ENCODE measurements around the gene RAP1GAP2. TPM values are rescaled to one million over a fixed set of nuclear protein-coding genes. Genes with fewer than 3 reads are reported as not detected.
A peak's percentile ranks its signal among the peaks of the same experiment; 100 is the strongest.
"Not testable (repeated sequence)": the region's sequence is repeated elsewhere in the genome, so short reads cannot be mapped to it uniquely, and the experiment has no call there.

Gene RAP1GAP2
- total RNA-seq, 2 donors from 2014 or later: 3.6 to 6.0 TPM

- intact Hi-C loops (cut with DNase I): no loop called here
- no peak for DNase-seq (ENCODE audit: low spot score)
Measured at GRCh38 chr17:3038941-3039340, 242.7 kb downstream of the RAP1GAP2 start.

- DNase-seq (ENCODE audit: low spot score): no peak
- intact Hi-C loops (cut with DNase I): no loop called here
Measured at GRCh38 chr17:3039736-3040135, 243.5 kb downstream of the RAP1GAP2 start.

GRCh38 chr17:3040882-3041281 lies 244.6 kb downstream of the RAP1GAP2 start:
- no peak for DNase-seq (ENCODE audit: low spot score)
- intact Hi-C loops (cut with DNase I): no loop called here

DNA sequence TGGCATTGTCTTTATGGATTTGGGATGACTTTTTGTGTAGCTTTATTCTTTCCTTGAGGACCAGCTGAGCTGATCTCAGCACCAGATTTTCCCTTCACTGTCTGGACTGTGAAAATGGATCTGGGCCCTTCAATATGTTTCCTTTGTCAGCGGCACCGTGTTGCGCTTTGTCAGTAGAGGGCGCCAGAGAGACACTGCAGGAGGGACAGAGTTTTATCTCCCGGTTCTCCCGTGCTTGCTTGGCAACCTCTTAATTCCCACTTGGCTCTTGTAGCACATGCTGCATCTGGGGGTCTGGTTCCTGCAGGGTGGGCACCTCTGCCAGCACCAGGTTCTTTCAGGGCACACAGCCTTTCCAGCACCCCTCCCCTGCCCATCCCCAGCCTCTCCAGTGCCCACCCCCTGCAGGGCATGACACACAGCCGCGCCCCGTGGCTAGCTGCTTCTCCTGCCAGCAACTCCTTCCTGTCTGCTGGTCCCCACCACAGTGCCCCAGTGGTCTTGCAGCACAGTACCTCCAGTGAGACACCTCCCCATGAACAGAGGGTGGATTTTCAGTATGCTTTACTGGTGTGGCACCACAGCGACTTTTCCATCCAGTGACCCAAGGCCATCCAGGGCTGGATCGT lies 247.6 kb downstream of the RAP1GAP2 start:
- DNase-seq (ENCODE audit: low spot score): no peak
- intact Hi-C loops (cut with DNase I): no loop called here

- DNase-seq (ENCODE audit: low spot score): no peak
- intact Hi-C loops (cut with DNase I): no loop called here
Measured at GRCh38 chr17:3046753-3047152, 250.5 kb downstream of the RAP1GAP2 start.

GRCh38 chr17:3048727-3049471 lies 252.7 kb downstream of the RAP1GAP2 start:
- intact Hi-C loops (cut with DNase I): no loop called here
- DNase-seq (ENCODE audit: low spot score): peak; percentile 98

- DNase-seq (ENCODE audit: low spot score): no peak
- intact Hi-C loops (cut with DNase I): no loop called here
Measured at GRCh38 chr17:3049705-3050295, 253.6 kb downstream of the RAP1GAP2 start.

- DNase-seq (ENCODE audit: low spot score); intact Hi-C loops (cut with DNase I): not testable (repeated sequence)
Measured at GRCh38 chr17:3054868-3055267, 258.6 kb downstream of the RAP1GAP2 start.

DNA sequence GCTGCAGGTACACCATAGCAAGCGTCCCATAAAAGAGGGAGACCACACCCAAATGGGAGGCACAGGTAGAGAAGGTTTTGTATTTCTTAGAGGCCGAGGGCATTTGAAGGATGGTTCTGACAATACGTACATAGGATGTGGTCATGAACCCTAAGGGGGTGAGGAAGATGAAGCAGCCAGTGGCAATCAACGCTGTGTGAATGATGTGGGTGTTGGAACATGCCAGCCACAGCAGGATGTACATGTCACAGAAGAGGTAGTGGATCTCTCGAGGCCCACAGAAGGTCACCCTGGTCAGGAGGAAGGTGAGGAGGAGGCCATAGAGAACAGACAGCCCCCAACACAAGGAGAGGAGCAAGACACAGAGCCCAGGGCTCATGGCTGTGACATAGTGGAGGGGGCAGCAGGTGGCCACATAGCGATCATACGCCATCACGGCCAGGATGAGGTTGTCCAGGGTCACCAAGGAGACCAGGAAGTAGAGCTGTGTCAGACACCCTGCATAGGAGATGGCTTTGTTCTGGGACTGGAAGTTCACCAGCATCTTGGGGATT lies 266.7 kb downstream of the RAP1GAP2 start:
- intact Hi-C loops (cut with DNase I); DNase-seq (ENCODE audit: low spot score): not testable (repeated sequence)

DNA sequence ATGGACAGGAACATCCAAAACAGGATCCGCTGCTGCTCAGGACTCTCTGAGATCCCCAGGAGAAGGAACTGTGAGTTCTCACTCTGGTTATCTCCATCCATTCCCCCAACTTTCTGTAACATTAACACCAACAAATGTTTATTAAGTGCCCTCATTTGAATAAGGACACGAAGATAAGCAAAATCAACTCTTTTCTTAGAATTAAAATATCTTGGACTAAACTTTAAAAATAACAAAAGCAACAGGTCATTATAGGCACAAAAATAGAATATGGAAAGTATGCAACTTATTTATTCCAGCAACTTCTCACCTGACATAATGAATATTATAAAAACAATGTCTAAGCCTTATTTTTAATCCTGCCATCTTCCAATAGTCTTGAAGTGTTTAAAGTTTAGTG lies 267.3 kb downstream of the RAP1GAP2 start, which contains the start of gene OR1D5:
Gene OR1D5, minus strand, starts transcription at position 101 of the 400 bp plus-strand sequence. Its CDS starts 0 bp downstream, at position 101.
- intact Hi-C loops (cut with DNase I); DNase-seq (ENCODE audit: low spot score): not testable (repeated sequence)

GRCh38 chr17:3065192-3065591 lies 269.0 kb downstream of the RAP1GAP2 start:
- DNase-seq (ENCODE audit: low spot score): not testable (repeated sequence)

DNA sequence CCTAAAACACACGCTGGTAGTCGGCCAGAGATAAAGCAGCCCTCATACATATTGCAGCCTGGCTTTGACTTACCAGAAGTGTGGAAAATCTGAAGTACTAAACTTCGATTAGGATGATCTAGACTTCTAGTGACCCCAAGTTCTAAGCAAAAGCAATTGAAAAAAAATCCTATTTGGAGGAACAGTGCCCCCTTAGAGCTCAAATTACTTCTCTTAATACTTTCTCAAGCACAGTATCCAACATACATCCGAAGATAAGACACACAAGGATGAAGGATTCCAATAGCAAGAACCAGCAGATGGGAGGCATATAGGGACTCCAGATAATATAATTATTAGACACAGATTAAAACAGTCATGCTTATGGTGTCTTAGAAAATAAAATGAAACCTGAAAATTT lies 277.6 kb downstream of the RAP1GAP2 start:
- DNase-seq (ENCODE audit: low spot score); intact Hi-C loops (cut with DNase I): not testable (repeated sequence)

More at GRCh38 chr17:3065192-3065591, 269.0 kb downstream of the RAP1GAP2 start:
- intact Hi-C loops (cut with DNase I): not testable (repeated sequence)

Small RNAs within 50 kb of the gene (microRNA-seq; reads per million reads assigned to microRNA genes)
- gene MIR1253 (ENCODE audit: borderline microRNAs expressed in 2 of 2): 0 reads per million in 2 donors

Other genes starting within 250 kb of the RAP1GAP2 start
- 100 to 1,000 TPM; 129 to 138 TPM for gene PAFAH1B1, start 202.8 kb upstream of the RAP1GAP2 start, total RNA-seq
- 10 to 100 TPM; 36.0 to 44.5 TPM for gene CLUH, start 84.7 kb upstream of the RAP1GAP2 start, total RNA-seq
- under 1 TPM; 0.05 to 0.23 TPM for gene CCDC92B, start 46.8 kb upstream of the RAP1GAP2 start, total RNA-seq